ENCODE measurements around the gene SPAST. TPM values are rescaled to one million over a fixed set of nuclear protein-coding genes. Genes with fewer than 3 reads are reported as not detected.

SPAST gene
- total and polyA plus RNA-seq, 9 of the 15 experiments (the other 6 are each of a cell fraction or from before 2014, with no cell fraction given): 7.4 to 37.0 (median 19.0) TPM

GRCh38 chr2:32064021-32064601, 755 bp downstream of the SPAST start (continued):
- TF ChIP-seq DLX4 (CRISPR knock-in tag; IDR thresholded peaks at IDR 0.05) (no peak), ZBTB43 (CRISPR knock-in tag; IDR thresholded peaks at IDR 0.05) (0 out of 2 replicates have a peak, but pooled peaks have one; percentile 12), SETDB1 (IDR thresholded peaks at IDR 0.05; ENCODE audit: low read length) (no peak), TRIM28 (IDR thresholded peaks at IDR 0.05) (no peak), RUNX1 (IDR thresholded peaks at IDR 0.05; ENCODE audit: low read depth) (no peak), ZNF431 (CRISPR knock-in tag; IDR thresholded peaks at IDR 0.05) (no peak), MECOM (CRISPR knock-in tag; IDR thresholded peaks at IDR 0.05) (no peak), ARHGAP35 (IDR thresholded peaks at IDR 0.05; ENCODE audit: partially characterized antibody) (no peak), ZNF551 (CRISPR knock-in tag; IDR thresholded peaks at IDR 0.05) (no peak), ZFX (CRISPR knock-in tag; IDR thresholded peaks at IDR 0.05) (peak; percentile 80), ZNF217 (CRISPR knock-in tag; IDR thresholded peaks at IDR 0.05) (no peak), CBFB (CRISPR knock-in tag; IDR thresholded peaks at IDR 0.05) (no peak), MLLT1 (IDR thresholded peaks at IDR 0.05) (no peak), KAT7 (CRISPR knock-in tag; IDR thresholded peaks at IDR 0.05; ENCODE audit: borderline replicate concordance) (peak; percentile 81; the same call in 1 of the 2 replicates), KDM5B (IDR thresholded peaks at IDR 0.05; ENCODE audit: insufficient replicate concordance, low read depth, low read length) (no peak), SRSF7 (optimal IDR thresholded peaks at IDR 0.05; ENCODE audit: low read depth, low read length) (no peak), PURB (CRISPR knock-in tag; IDR thresholded peaks at IDR 0.05; ENCODE audit: low read depth) (no peak), PYGO2 (tag; IDR thresholded peaks at IDR 0.05) (no peak), SUPT5H (IDR thresholded peaks at IDR 0.05) (no peak), NR3C1 (CRISPR knock-in tag; IDR thresholded peaks at IDR 0.05) (no peak)

All from K562 (cell line).